ENCODE data around the gene DDX10. TPM values are rescaled to one million over a fixed set of nuclear protein-coding genes. Genes with fewer than 3 reads are reported as not detected.
A peak's percentile ranks its signal among the peaks of the same experiment; 100 is the strongest.

The DDX10 gene
- polyA plus RNA-seq, 1 of the 3 experiments (the other 2 are of a cell fraction) = 35.8 TPM

- TF ChIP-seq YY1 (IDR thresholded peaks at IDR 0.05; ENCODE audit: low read depth) (no peak), SMC3 (IDR thresholded peaks at IDR 0.05; ENCODE audit: low read depth, low read length) (no peak)
These were observed 187.8 kb downstream of the DDX10 start (continued) for GRCh38 chr11:108852701-108853100.

- H3K27ac ChIP-seq (ENCODE audit: low read depth in 2 of 2, low read length in 1 of 2) = no peak overlapping the region
- H4K20me1 ChIP-seq (ENCODE audit: insufficient read depth) = no peaks in the 10 kb centered on the region
- H3K4me3 ChIP-seq (ENCODE audit: low read depth in 2 of 2, low read length in 1 of 2) = no peak overlapping the region
- H3K79me2 ChIP-seq (ENCODE audit: insufficient read depth) = no peaks in the 10 kb centered on the region
- H2AFZ ChIP-seq (ENCODE audit: low read depth) = no peak overlapping the region
- H3F3A ChIP-seq (replicated peaks; ENCODE audit: insufficient read depth) = peaks cover 3% of the 10 kb centered on the region
- CTCF ChIA-PET = interaction anchor here (1.4 to 1.5 kb wide), 2 partner anchors 9 to 19 kb away, joined by 4 to 5 read pairs; no protein-coding TSS in a partner anchor
- TF ChIP-seq SIN3A (IDR thresholded peaks at IDR 0.05; ENCODE audit: borderline replicate concordance, low read depth, low read length) (no peak), CTCF (IDR thresholded peaks at IDR 0.05) (no peak), NFIC (IDR thresholded peaks at IDR 0.05; ENCODE audit: borderline replicate concordance) (no peak), RCOR1 (IDR thresholded peaks at IDR 0.05; ENCODE audit: low read length) (no peak), YY1 (IDR thresholded peaks at IDR 0.05; ENCODE audit: low read depth) (no peak)
- no peaks in the 10 kb centered on the region for H3K27me3 ChIP-seq (ENCODE audit: insufficient read depth)
- H3K36me3 ChIP-seq (replicated peaks in 1 of 2; ENCODE audit: control insufficient read depth in 1 of 2, insufficient read depth in 2 of 2, low read length in 1 of 2) = peaks cover 0 to 13% of the 10 kb centered on the region in 2 experiments
- WGBS (ENCODE audit: low lambda C conversion rate) = 97% methylated on average over 4 of the region's 4 CpGs
- H3K4me2 ChIP-seq = no peak overlapping the region
- no peaks in the 10 kb centered on the region for H3K9me2 ChIP-seq
- no peak overlapping the region for H3K9ac ChIP-seq
- no peaks in the 10 kb centered on the region for H3K9me3 ChIP-seq
- POLR2A ChIA-PET = no interaction called here
- no peak for DNase-seq
- H3K4me1 ChIP-seq (ENCODE audit: control insufficient read depth in 1 of 2, insufficient read depth in 2 of 2, low read depth in 1 of 2, low read length in 1 of 2) = peaks cover 0 to 18% of the 10 kb centered on the region in 2 experiments; a peak in 3 of 4 replicates
These were observed 188.3 kb downstream of the DDX10 start for GRCh38 chr11:108853151-108853550.

- Histone ChIP-seq H2AFZ (ENCODE audit: low read depth) (peak overlapping the region; percentile 71; the same call in 1 of the 2 replicates), H3K9me2 (no peaks in the 10 kb centered on the region), H3K79me2 (ENCODE audit: insufficient read depth) (no peaks in the 10 kb centered on the region), H3K4me2 (peak overlapping the region; percentile 56), H3K4me3 (ENCODE audit: low read depth in 2 of 2, low read length in 1 of 2) (no peak overlapping the region; a peak in 1 of 4 replicates), H3F3A (replicated peaks; ENCODE audit: insufficient read depth) (peaks cover 3% of the 10 kb centered on the region), H3K9me3 (no peaks in the 10 kb centered on the region), H3K36me3 (replicated peaks in 1 of 2; ENCODE audit: control insufficient read depth in 1 of 2, insufficient read depth in 2 of 2, low read length in 1 of 2) (peaks cover 3 to 13% of the 10 kb centered on the region in 2 experiments), H3K9ac (no peak overlapping the region), H3K27me3 (ENCODE audit: insufficient read depth) (no peaks in the 10 kb centered on the region), H4K20me1 (ENCODE audit: insufficient read depth) (no peaks in the 10 kb centered on the region), H3K27ac (ENCODE audit: low read depth in 2 of 2, low read length in 1 of 2) (peak overlapping the region; percentile 35 to 39; a peak in 2 of 4 replicates), H3K4me1 (ENCODE audit: control insufficient read depth in 1 of 2, insufficient read depth in 2 of 2, low read depth in 1 of 2, low read length in 1 of 2) (peaks cover 0 to 18% of the 10 kb centered on the region in 2 experiments; a peak in 3 of 4 replicates)
- POLR2A ChIA-PET = no interaction called here
- no peak for DNase-seq
- TF ChIP-seq MXI1 (IDR thresholded peaks at IDR 0.05; ENCODE audit: low read depth, low read length) (no peak), PBX3 (IDR thresholded peaks at IDR 0.05) (peak; percentile 46; the same call in 1 of the 2 replicates)
- 78% methylated on average over 1 of the region's 1 CpG for WGBS (ENCODE audit: low lambda C conversion rate)
- CTCF ChIA-PET = interaction anchor here (0.6 to 1.5 kb wide), 4 partner anchors 9 to 1075 kb away, joined by 3 to 5 read pairs (median 4); no protein-coding TSS in a partner anchor
These were observed 189.0 kb downstream of the DDX10 start for GRCh38 chr11:108853864-108854263.

All from SK-N-SH (cell line).